Fibroblast of lung (primary cell): ENCODE measurements around the gene KRTAP20-1.

Experiments
- EZH2 ChIP-seq: IDR thresholded peaks from 2 replicates; pipeline ENCODE4 v1.5.1; 2012; ENCODE audit warnings: low read length, control low read depth, mild to moderate bottlenecking; ENCODE audit errors: missing control alignments
- TF ChIP-seq, protein P1 (sequence below), 2 donors: IDR thresholded peaks in 1 of 2; conservative IDR thresholded peaks in 1 of 2; 1 replicate in 1 of 2; 2 replicates in 1 of 2; pipeline ENCODE4 v1.5.1; 2011 to 2012; ENCODE audit warnings: low read length in 2 of 2, control low read depth in 1 of 2, inconsistent platforms in 1 of 2, low read depth in 1 of 2, mild to moderate bottlenecking in 1 of 2

DNA sequence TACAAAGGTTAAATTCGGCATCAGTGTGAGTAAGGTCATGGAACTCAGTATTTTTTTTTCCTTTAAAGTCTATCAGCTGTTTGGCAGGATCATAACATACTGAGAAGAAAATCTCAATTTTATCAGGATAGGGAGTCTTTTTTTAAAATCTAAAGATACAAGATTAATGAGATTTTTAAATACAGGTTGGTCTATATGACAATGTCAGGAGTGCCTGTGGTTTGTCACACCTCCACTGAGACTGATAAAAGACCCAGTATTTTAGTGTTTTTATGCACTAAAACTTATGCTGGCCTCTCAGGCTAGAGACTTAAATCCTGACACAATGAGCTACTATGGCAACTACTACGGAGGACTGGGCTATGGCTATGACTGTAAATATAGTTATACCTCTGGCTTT, 26.3 kb downstream of the KRTAP20-1 start, which contains the start of gene KRTAP20-3:
- TF ChIP-seq, protein P1, sequence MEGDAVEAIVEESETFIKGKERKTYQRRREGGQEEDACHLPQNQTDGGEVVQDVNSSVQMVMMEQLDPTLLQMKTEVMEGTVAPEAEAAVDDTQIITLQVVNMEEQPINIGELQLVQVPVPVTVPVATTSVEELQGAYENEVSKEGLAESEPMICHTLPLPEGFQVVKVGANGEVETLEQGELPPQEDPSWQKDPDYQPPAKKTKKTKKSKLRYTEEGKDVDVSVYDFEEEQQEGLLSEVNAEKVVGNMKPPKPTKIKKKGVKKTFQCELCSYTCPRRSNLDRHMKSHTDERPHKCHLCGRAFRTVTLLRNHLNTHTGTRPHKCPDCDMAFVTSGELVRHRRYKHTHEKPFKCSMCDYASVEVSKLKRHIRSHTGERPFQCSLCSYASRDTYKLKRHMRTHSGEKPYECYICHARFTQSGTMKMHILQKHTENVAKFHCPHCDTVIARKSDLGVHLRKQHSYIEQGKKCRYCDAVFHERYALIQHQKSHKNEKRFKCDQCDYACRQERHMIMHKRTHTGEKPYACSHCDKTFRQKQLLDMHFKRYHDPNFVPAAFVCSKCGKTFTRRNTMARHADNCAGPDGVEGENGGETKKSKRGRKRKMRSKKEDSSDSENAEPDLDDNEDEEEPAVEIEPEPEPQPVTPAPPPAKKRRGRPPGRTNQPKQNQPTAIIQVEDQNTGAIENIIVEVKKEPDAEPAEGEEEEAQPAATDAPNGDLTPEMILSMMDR (conservative IDR thresholded peaks at IDR 0.05 in 1 of 2, IDR thresholded peaks at IDR 0.05 in 1 of 2; ENCODE audit: low read depth in 1 of 2, low read length in 2 of 2), result no peak
- TF ChIP-seq EZH2, result no peak
